HG02938 (cell line): ENCODE measurements around the gene ZNF24.

Experiments
- ATAC-seq: cut with Tn5 transposase; IDR thresholded peaks from one replicate; pipeline ENCODE4 v1.9.1; 2021; ENCODE audit warnings: mild to moderate bottlenecking, moderate library complexity; ENCODE audit not compliant: unreplicated experiment

ZNF24 gene

DNA sequence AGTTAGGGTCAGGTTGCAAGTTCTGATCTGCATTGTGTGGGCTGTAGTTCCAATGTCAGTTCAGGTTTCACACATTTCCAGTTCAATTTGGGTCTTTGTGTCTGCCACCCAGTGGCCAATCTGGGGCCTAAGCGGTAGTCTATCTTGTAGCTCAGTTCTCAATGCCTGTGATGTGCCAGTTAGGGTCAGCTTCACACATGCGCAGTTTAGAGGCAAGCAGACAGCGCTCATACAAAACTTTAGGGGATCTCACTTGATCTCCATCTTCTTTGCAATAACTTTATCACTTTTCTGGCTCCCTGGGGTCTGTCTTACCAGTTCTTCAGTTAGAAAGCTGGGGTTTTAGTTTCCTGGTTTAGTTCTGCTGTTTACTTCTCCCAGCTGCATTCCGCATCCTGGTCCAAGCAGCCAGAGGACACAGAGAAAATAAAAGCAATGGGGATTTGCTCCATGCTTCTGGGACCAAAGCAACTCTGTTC, 11.0 kb upstream of the ZNF24 start:
- ATAC-seq = peak; percentile 100

DNA sequence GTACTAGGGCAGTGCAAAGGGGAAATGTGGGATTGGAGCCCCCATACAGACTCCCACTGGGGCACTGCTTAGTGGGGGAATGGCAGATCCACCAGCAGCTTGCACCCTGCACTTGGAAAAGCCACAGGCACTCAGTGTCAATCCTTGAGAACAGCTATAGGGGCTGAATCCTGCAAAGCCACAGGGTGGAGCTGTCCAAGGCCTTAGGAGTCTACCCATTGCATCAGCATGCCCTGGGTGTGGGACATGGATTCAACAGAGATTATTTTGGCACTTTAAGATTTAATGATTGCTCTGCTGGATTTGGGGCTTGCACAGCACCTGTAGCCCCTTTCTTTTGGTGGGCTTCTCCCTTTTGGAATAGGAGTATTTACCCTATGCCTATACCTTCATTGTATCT, 8.6 kb upstream of the ZNF24 start:
- ATAC-seq = no peak

DNA sequence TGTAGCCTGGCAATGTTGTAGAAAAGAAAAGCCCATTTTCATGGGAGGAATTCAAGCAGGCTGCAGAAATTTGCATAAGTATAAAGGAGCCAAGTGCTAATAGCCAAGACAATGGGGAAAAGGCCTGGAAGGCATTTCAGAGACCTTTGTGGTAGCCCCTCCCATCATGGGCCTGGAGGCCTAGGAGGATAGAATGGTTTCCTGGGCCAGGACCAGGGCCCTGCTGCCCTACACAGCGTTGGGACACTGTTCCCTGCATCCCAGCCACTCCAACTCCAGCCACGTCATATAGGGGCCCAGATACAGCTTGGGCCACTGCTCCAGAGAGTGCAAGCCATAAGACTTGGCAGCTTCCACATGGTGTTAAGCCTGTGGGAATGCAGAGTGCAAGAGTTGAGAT, 8.1 kb upstream of the ZNF24 start:
- ATAC-seq = no peak

DNA sequence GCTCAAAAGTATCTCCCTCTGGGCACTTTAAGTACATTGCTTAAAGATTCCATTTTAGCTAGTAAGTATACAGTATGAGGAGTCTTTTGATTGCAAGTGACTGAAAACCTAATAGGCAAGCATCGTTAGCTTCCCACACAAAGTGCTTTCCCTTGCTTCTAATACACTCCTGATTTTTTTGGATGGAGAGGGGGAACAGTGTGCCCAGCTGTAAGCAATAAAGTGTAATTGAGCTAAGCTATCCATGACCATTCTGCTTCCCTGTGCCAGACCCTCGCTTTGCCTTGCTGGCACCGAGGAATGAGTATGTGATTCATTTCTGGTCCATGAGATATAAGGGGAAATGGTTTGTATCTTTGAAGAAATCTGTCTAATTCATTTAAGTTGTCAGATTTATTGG, 3.8 kb upstream of the ZNF24 start:
- no peak for ATAC-seq

DNA sequence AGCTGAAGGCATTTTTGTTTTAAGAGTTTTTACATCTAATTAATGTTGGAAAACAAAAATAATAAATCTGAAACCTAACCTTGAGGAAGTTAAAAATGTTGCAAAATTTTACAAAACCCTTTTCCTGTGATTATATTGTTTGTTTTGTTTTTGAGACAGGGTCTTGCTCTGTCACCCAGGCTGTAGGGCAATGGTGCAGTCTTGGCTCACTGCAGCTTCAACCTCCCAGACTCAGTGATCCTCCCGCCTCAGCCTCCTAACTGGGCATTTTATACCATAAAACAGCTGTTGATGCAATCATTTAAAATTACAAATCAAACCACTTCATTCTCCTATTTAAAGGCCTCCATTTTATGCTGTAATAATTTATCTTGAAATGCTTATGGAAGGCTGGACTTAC, 1.7 kb upstream of the ZNF24 start:
- no peak for ATAC-seq

DNA sequence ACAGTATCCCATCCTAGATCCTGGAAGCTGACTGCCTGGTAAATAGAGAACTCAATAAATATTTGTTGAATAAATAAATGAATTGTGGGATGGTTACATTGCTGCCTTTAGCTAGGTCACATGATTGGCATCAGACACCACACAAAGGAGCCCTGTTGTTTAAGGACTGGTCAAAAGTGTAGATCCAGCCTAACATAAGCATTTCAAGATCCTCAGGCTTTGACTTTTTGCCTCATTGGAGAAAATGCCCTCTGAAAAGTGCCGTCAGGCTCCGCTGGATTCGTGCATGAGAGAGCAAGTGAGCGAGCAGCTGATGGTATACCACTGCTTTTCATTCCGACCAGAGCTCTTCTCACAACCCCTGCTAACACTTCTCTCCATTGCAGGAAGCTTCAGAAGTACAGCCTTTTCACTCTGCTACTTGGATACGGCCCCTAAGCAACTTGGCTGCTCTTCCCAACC, 1.3 kb upstream of the ZNF24 start:
- ATAC-seq = no peak

DNA sequence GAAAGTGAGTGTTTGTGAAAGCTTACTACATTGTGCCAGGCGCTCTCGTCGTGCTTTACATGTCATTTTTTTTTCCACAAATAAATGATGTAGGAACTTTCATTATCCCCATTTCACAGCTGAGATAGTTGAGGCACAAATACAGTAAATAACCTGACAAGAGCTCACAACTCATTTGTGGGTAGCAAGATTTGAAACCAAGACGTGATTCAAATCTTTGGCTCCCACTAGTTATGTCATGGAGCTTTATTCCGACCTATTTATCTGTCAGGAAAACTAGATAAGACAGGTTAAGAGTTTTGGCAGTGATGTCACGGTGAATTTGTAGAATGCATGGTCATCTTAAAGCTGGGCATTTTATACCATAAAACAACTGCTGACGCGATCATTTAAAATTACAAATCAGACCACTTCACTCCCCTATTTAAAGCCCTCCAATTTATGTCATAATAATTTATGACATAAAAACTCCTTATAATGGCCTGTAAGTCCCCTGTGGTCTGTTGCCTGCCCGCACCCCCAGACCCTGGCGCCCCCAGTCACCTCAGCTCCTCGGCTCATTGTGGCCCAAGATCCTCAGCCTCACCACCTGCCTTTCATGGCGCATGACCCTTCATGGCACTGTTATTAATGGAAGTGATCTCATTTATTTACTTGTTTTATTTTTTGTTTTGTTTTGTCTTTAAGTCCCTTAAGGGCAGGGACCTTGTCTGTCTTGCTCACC, 678 bp upstream of the ZNF24 start:
- ATAC-seq = no peak

DNA sequence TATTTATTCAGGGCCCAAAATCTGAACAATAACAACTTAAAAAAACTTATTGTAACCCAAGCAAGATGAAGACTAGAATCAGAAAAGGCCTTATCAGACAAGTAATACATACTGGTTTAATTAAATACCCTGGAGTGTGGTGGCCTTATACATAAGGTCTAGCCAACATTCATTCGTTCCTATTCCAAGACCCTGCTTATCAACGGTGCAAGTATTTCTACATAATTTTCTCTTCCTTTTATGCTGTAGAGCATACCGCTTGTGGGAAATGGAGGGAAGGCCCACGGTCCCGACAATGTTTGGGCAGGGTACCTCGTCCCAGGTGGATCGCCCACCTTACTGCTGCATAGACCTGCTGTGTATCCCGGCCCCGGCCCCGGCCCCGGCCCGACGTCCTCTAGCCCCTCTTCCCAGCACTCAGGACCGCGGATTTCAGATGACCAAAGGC, 708 bp downstream of the ZNF24 start:
- ATAC-seq = peak; percentile 1

DNA sequence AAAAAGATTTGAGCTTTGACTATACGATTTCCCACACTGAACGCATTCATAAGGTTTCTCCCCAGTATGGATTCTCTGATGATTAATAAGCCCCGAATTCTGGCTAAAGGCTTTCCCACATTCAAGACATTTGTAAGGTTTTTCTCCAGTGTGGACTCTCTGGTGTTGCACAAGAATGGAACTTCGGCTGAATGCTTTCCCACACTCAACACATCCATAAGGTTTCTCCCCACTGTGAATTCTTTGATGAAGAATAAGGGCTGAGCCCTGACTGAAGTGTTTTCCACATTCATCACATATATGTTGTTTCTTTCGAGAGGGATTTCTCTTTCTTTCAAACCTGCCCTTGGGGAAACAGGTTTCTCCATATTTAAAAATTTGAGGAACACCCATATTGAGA, 6.9 kb downstream of the ZNF24 start:
- ATAC-seq = no peak

DNA sequence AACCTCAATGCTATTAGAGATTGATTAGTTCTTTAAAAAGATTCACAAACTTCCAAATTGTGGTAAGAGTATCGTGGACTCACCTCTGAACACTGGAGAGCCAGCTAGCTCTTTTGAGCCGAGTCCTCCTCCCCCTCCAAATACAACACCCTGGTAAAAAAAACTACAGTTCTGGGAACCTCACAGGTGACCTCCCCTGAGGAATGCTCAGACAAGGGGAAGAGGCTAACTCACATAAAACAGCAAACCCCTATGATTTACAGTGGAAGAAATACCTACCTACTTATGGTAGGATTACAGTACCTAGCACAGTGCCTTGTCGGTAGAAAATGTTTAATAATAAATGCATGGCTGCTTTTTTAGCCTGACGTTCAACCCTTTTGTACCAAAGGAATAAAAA, 8.4 kb downstream of the ZNF24 start:
- ATAC-seq = no peak

DNA sequence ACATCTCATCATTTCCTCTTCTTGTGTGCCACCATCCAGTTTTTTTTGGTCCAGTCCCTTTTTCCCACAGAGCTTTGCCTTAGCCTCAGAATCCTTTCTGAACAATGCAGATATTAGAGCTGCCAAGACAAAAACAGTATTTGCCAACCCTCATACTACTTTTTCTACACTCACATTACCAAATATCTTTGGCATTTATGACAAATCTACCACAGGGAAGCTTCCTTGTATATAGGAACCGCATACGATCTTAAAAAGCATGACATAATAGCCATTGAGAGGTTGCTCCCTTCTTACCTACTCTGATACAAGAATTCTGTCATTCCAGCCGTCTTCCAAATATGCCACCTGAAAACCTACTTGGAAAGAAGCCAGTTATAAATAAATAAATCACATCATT, 9.4 kb downstream of the ZNF24 start:
- ATAC-seq = no peak

DNA sequence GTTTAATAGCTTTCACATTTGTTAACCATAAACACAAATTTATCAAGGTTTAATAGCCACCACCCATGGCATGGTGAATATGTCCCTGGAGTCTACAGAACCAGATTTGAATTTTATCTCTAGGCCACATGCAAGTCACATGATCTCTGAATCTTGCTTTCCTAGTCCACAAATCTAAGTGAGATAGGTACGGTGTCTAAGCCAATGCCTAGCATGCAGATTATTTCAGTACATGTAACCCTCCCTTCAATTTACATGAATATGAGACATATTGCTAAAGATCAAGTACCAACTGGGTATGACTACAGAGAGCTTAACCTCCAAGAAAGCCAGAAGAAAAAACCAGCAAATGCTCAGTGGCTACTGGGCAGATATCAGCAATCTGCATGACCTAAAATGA, 10.0 kb downstream of the ZNF24 start:
- ATAC-seq = no peak

DNA sequence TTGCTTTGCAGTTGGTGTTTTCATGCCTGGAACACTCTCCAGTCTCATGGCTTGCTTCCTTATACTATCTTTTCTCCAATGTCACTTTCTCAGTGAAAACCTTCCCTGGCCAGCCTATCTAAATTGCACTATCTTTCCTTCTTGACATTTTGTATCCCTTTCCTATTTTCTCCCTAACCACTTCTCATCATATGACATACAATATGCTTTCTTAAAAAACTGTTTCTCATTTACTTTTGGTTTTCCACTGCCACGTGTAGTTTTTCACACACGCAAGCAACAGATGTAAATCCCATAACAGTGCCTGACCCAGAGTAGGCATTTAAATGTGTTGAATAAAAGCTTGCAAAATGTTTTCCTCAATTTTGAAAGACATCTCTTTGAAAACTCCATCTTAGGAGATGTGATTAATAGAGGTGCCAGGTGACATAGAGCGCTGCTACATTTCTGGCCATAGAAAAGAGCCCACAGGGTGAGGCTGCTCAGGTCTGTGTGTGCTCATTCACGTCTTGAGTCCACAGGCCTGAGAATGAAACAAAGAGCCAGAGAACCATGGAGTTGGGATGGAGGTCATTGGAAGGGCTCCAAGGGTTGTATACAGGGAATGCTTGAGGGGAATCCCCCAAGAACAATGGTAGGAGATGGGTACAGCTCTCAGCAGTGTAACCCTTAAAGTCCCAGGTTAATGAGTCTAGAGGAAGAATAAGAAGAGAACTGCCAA, 12.7 kb downstream of the ZNF24 start:
- ATAC-seq = no peak

DNA sequence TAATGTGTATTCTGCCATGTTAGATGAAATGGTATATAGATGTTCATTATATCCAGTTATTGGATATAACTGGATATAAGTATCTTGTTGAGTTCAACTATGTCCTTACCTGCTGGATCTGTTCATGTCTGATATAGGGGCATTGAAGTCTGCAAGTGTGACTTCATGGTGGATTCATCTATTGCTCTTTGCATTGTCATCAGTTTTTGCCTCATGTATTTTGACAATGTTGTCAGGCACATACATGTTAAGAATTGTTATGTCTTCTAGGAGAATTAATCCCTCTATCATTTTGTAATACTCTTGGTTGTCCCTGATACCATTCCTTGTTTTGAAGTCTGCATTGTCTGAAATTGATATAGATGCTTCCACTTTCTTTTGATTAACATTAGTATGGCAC, 15.4 kb downstream of the ZNF24 start:
- ATAC-seq = no peak

DNA sequence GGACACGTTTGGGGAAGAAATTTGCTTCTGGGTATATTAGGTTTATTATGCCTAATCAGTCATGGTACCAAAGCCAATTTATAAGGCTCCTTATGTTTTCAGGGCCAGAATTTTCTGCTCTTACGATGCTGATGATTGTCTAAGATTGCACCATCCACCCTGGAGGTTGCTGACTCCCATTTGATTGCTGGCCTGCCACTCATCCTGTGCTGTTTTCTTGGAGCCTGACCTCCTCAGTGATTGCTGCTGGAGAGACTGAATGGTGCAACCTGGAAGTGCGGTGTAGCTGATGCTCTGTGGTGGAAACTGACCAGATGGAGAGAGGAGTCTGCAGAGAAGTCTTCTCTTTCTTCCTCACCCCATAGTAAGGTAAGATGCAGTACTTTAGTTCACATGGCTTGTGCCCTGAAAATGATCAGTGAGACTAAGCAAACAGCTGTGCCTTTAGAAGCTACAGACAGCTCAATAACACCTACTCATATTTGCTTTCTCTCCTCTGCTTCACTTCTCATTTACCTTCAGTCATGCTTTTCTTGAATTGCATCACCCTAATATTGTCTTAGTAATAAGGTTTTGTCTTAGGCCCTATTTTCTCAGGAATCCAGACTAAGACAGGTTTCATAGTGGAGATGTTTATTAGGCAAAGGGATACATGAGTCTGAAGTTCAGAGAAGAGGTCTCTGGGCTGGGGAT, 17.4 kb downstream of the ZNF24 start:
- ATAC-seq = no peak

DNA sequence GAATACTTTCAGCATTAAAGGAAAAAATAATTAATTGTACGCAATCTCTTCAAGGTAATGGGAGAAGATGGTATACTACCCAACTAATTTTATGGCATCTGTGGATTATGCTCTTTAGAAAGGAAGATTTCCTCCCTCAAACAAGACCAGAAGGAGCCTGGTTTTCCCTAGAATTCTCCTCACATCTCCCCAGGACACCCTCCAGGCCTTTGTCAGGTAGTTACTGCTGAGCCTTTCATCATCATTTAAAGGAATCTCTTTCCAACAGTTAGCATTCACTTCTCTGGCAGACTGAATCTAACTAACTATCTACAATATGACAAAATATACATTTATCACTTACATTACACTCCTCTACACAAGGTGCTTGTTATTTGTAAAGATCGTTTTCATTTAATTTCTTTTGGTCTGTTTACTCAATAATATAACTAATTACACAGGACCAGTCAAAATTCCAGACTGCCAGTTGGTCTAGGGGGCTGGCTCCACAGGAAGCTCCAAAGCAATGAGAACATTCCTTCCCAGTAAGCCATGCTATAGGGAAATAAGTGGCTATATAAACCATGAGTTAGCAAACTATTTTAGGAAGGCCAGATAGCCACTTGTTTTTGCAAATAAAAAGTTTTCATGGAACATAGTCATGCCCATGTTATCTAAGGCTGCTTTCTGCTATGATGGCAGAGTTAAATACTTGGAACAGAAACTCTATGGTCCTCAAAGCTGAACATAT, 19.1 kb downstream of the ZNF24 start:
- ATAC-seq = no peak

DNA sequence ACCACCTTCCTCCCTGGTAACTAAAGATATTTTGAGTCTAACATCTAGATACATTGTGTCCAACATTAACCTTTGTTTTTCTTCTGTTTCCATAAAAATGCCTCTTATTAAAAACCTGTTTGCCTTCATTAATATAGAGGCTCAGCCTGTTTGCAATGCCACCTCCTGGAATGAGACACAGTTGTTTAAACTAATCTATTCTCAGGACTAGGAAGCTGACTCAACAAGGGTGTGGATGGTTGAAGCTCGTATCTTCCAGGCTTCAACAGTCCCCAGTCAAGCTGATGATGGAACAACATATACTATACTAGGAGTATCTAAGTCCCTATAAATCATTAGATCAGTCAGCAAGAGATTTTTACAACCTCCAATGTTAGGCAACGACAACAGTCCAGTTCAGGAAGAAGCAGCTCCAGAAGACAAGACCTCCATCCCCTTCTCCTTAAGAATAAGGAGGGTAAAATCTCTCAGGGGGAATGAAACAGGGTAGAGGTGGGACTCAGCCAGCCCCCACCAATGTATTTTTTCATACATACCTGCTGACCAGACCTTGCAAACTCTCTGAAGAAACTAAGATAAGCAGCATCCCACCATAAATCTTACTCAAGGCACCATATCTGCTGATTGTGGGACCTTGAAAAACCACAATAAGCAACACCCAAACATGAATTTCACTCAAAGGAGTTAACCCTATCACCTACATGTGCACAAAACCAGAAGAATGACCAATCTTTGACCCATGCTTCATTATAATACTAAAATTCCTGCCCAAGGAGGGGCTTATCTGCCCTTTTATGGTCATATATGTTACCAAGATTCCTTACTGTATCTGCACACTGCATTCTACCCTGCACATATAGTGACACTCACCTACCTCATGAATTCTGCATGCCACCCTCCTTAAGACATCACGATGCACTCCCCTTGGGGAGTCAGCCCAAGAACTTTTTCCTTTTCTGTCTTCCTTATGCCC, 21.4 kb downstream of the ZNF24 start:
- no peak for ATAC-seq

DNA sequence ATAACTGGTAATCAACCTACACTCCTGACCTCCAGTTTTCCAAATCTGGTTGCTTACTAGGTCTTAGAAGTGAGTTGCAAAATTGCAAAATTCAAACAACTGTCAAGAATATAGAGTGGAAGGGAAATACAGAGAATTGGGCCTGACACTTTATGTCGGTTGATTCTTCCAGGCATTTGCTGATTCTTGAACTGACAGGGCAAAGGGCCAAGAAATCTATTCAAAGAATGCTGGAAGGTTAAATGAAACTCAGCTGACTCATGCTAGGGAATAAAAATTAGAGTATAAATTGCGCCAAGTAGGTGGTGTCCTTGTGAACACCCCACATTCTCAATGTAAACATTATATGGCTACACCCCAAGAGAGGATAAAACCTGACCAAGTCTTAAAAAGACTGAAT, 32.7 kb downstream of the ZNF24 start:
- no peak for ATAC-seq

DNA sequence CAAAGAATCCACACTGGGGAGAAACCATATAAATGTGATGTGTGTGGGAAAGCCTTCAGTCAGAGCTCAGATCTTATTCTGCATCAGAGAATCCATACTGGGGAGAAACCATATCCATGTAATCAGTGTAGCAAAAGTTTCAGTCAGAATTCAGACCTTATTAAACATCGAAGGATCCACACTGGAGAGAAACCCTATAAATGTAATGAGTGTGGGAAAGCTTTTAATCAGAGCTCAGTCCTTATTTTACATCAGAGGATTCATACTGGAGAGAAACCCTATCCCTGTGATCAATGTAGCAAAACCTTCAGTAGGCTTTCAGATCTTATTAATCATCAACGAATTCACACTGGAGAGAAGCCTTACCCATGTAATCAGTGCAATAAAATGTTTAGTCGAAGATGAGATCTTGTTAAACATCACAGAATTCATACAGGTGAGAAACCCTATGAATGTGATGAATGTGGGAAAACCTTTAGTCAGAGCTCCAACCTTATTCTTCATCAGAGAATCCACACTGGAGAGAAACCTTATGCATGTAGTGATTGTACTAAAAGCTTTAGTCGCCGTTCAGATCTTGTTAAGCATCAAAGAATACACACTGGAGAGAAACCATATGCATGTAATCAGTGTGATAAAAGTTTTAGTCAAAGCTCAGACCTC, 37.5 kb downstream of the ZNF24 start:
- no peak for ATAC-seq
